Testis (tissue), 3 donors: ENCODE data around the gene SKAP2. TPM values are rescaled to one million over a fixed set of nuclear protein-coding genes. Genes with fewer than 3 reads are reported as not detected.

Experiments
- DNase-seq: peaks from one replicate; pipeline ENCODE4 v3.0.0-alpha.2; 2019
- H3K27ac ChIP-seq, 2 donors: fragments of 200-600 bp; sonication (generic); one replicate each; pipeline ENCODE4 v1.5.1; 2019
- H3K27me3 ChIP-seq: fragments of 200-600 bp; sonication (generic); one replicate; pipeline ENCODE4 v1.5.1; 2019
- H3K36me3 ChIP-seq: fragments of 200-600 bp; sonication (generic); one replicate; pipeline ENCODE4 v1.5.1; 2017; ENCODE audit warnings: low read depth; ENCODE audit errors: missing control alignments
- H3K4me1 ChIP-seq: fragments of 200-600 bp; sonication (generic); one replicate; pipeline ENCODE4 v1.5.1; 2019
- H3K4me3 ChIP-seq, 2 donors: fragments of 200-600 bp; sonication (generic); one replicate each; pipeline ENCODE4 v1.5.1; 2017 to 2019
- H3K9me3 ChIP-seq: fragments of 200-600 bp; sonication (generic); one replicate; pipeline ENCODE4 v1.5.1; 2017
- CTCF ChIP-seq, 3 experiments: fragments of 450-650 bp in 2 of 3; fragments of 200-600 bp in 1 of 3; sonication (generic) in 1 of 3; IDR thresholded peaks; one replicate each; pipeline ENCODE4 v1.5.1; 2016 to 2019; ENCODE audit warnings: antibody characterized with exemption in 3 of 3, mild to moderate bottlenecking in 2 of 3, moderate library complexity in 1 of 3
- POLR2A ChIP-seq: fragments of 450-650 bp; IDR thresholded peaks from one replicate; pipeline ENCODE4 v1.6.1; 2017; ENCODE audit warnings: antibody characterized with exemption, mild to moderate bottlenecking, moderate library complexity
- WGBS, 2 donors: methylation state at CpG; one replicate each; pipeline ENCODE4 v1.1.5; 2018; 5-methylcytosine and 5-hydroxymethylcytosine counted together
- intact Hi-C: fragments of 100-400 bp; cut with DNase I; formaldehyde crosslinking; loops from one replicate; pipeline ENCODE4 v1.15.1; 2023; ENCODE audit warnings: low total_unique reads
- polyA plus RNA-seq: library from polyadenylated mRNA; stranded (reverse); fragments of 350-450 nt; fragmentation: Illumina TruSeq; extraction: RNeasy Lipid Tissue Mini Kit (QIAGEN cat#74804); gene quantifications from one replicate; pipeline ENCODE4 v1.2.3, GENCODE V29; 2014; ENCODE audit warnings: low read depth, low replicate concordance; ENCODE audit not compliant: insufficient read depth
- total RNA-seq, 2 donors: library from RNA; depleted of rRNA; stranded (reverse); fragments of >200 nt; gene quantifications; one replicate each; pipeline ENCODE4 v1.2.3, GENCODE V29; 2016

The SKAP2 gene
- total and polyA plus RNA-seq, 3 donors from 2014 or later = 33.1 to 43.6 (median 33.9) TPM

- Histone ChIP-seq H3K4me3 (no peak overlapping the region), H3K4me1 (no peaks in the 10 kb centered on the region)
- intact Hi-C loops = no loop called here
Measured at GRCh38 chr7:26856176-26856985, 8.0 kb downstream of the SKAP2 start.

GRCh38 chr7:26854876-26855855, 9.2 kb downstream of the SKAP2 start:
- no peak for DNase-seq
- no peaks in the 10 kb centered on the region for H3K9me3 ChIP-seq
- no peaks in the 10 kb centered on the region for H3K36me3 ChIP-seq
- WGBS, 2 donors = 86 to 97% methylated on average over 1 of the region's 1 CpG
- no peak overlapping the region for H3K27ac ChIP-seq
- H3K27me3 ChIP-seq = no peaks in the 10 kb centered on the region
- intact Hi-C loops = no loop called here
- no peak for TF ChIP-seq CTCF (IDR thresholded peaks at IDR 0.05)
- TF ChIP-seq POLR2A = no peak
- H3K4me1 ChIP-seq = no peaks in the 10 kb centered on the region
- H3K4me3 ChIP-seq = no peak overlapping the region

More at GRCh38 chr7:26856176-26856985, 8.0 kb downstream of the SKAP2 start:
- 46 to 54% methylated on average over 3 of the region's 3 CpGs for WGBS, 2 donors
- no peak for DNase-seq
- H3K9me3 ChIP-seq = no peaks in the 10 kb centered on the region
- no peaks in the 10 kb centered on the region for H3K27me3 ChIP-seq
- H3K27ac ChIP-seq = no peak overlapping the region
- H3K36me3 ChIP-seq = no peaks in the 10 kb centered on the region
- TF ChIP-seq POLR2A (no peak), CTCF (IDR thresholded peaks at IDR 0.05) (no peak)

- Histone ChIP-seq H3K4me1 (no peaks in the 10 kb centered on the region), H3K27me3 (no peaks in the 10 kb centered on the region), H3K27ac (no peak overlapping the region), H3K9me3 (no peaks in the 10 kb centered on the region), H3K4me3 (no peak overlapping the region), H3K36me3 (no peaks in the 10 kb centered on the region)
- WGBS, 2 donors = 52 to 53% methylated on average over 4 of the region's 4 CpGs
- DNase-seq = no peak
- TF ChIP-seq POLR2A = no peak
- TF ChIP-seq CTCF (IDR thresholded peaks at IDR 0.05) = peak in 1 of 3 experiments; percentile 33
- intact Hi-C loops = no loop called here
Measured at GRCh38 chr7:26853788-26854393, 10.5 kb downstream of the SKAP2 start.

GRCh38 chr7:26850193-26850651, 14.2 kb downstream of the SKAP2 start:
- no peak overlapping the region for H3K4me3 ChIP-seq
- no peak for DNase-seq
- WGBS, 2 donors = 87 to 88% methylated on average over 8 of the region's 8 CpGs
- H3K27ac ChIP-seq = no peak overlapping the region
- TF ChIP-seq CTCF (IDR thresholded peaks at IDR 0.05) (no peak), POLR2A (no peak)
- intact Hi-C loops = no loop called here
- H3K9me3 ChIP-seq = no peaks in the 10 kb centered on the region
- no peaks in the 10 kb centered on the region for H3K36me3 ChIP-seq
- no peaks in the 10 kb centered on the region for H3K4me1 ChIP-seq
- no peaks in the 10 kb centered on the region for H3K27me3 ChIP-seq
